IPS-18c (cell line): Measurements from ENCODE around the gene MRPL9.
"Not testable (repeated sequence)": the region's sequence is repeated elsewhere in the genome, so short reads cannot be mapped to it uniquely, and the experiment has no call there.

Experiments
- H3K4me3 ChIP-seq: 2 replicates; pipeline ENCODE4 v1.7.0; 2013; ENCODE audit warnings: low read depth, mild to moderate bottlenecking, low read length, moderate library complexity; ENCODE audit not compliant: insufficient read depth
- H3K9me3 ChIP-seq: one replicate; pipeline ENCODE4 v1.6.1; 2013; ENCODE audit warnings: mild to moderate bottlenecking, low read length, moderate library complexity; ENCODE audit not compliant: control insufficient read depth, insufficient read depth

Gene MRPL9

GRCh38 chr1:151790940-151791651, 27.8 kb upstream of the MRPL9 start:
- Histone ChIP-seq H3K9me3 (no peaks in the 10 kb centered on the region), H3K4me3 (peak overlapping the region; percentile 94)

- H3K4me3 ChIP-seq = peak within 1 kb of the TSS; percentile 94
- H3K9me3 ChIP-seq = no peaks in the 10 kb centered on the region
These were observed 27.0 kb upstream of the MRPL9 start, which contains the start of gene TDRKH for GRCh38 chr1:151790071-151790939. Gene TDRKH, minus strand, starts transcription at chr1:151790500. Its CDS starts 7,478 bp downstream, at chr1:151783022.

- Histone ChIP-seq H3K9me3 (no peaks in the 10 kb centered on the region), H3K4me3 (no peak overlapping the region)
These were observed 24.4 kb upstream of the MRPL9 start for GRCh38 chr1:151787689-151788088.

GRCh38 chr1:151783796-151784195, 20.5 kb upstream of the MRPL9 start:
- Histone ChIP-seq H3K4me3 (no peak overlapping the region), H3K9me3 (no peaks in the 10 kb centered on the region)

- no peak overlapping the region for H3K4me3 ChIP-seq
- H3K9me3 ChIP-seq = no peaks in the 10 kb centered on the region
These were observed 19.4 kb upstream of the MRPL9 start for GRCh38 chr1:151782741-151783140.

- not testable (repeated sequence) for H3K4me3 ChIP-seq, H3K9me3 ChIP-seq
These were observed 18.7 kb upstream of the MRPL9 start for GRCh38 chr1:151782026-151782425.

GRCh38 chr1:151780736-151781135, 17.4 kb upstream of the MRPL9 start:
- H3K4me3 ChIP-seq, H3K9me3 ChIP-seq: not testable (repeated sequence)

GRCh38 chr1:151779852-151780251, 16.6 kb upstream of the MRPL9 start:
- Histone ChIP-seq H3K4me3 (no peak overlapping the region), H3K9me3 (no peaks in the 10 kb centered on the region)

GRCh38 chr1:151777317-151777716, 14.0 kb upstream of the MRPL9 start:
- H3K9me3 ChIP-seq = no peaks in the 10 kb centered on the region
- no peak overlapping the region for H3K4me3 ChIP-seq

- Histone ChIP-seq H3K9me3 (no peaks in the 10 kb centered on the region), H3K4me3 (no peak overlapping the region)
These were observed 13.4 kb upstream of the MRPL9 start for GRCh38 chr1:151776665-151777062.

GRCh38 chr1:151775894-151776664, 12.8 kb upstream of the MRPL9 start:
- no peaks in the 10 kb centered on the region for H3K9me3 ChIP-seq
- no peak overlapping the region for H3K4me3 ChIP-seq

GRCh38 chr1:151774256-151774922, 11.1 kb upstream of the MRPL9 start:
- H3K9me3 ChIP-seq = no peaks in the 10 kb centered on the region
- no peak overlapping the region for H3K4me3 ChIP-seq

- H3K9me3 ChIP-seq = no peaks in the 10 kb centered on the region
- H3K4me3 ChIP-seq = no peak overlapping the region
These were observed 10.4 kb upstream of the MRPL9 start for GRCh38 chr1:151773702-151774101.

GRCh38 chr1:151769270-151769669, 6.0 kb upstream of the MRPL9 start:
- H3K9me3 ChIP-seq, H3K4me3 ChIP-seq: not testable (repeated sequence)

- H3K9me3 ChIP-seq, H3K4me3 ChIP-seq: not testable (repeated sequence)
These were observed 5.2 kb upstream of the MRPL9 start for GRCh38 chr1:151768351-151769066.

- H3K4me3 ChIP-seq = peak overlapping the region; percentile 81
- peaks cover 2% of the 10 kb centered on the region for H3K9me3 ChIP-seq
These were observed 694 bp upstream of the MRPL9 start for GRCh38 chr1:151763990-151764389.
